ENCODE measurements around the gene TTBK2.

The TTBK2 gene

DNA sequence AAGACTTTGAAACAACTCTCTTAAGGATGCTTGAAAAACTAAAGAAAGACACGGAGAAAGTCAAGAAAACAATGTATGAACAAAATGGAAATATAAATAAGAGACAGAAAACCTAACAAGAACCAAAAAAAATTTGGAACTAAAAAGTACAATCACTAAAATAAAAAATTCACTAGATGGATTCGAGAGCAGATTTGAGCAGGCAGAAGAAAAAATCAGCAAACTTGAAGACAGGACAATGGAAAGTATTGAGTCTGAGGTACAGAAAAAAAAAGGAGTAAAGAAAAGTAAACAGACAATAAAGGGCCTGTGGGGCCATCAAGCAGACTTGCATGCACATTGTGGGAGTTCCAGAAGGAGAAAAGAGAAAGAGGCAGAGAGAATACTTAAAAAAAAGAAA, 170.3 kb downstream of the TTBK2 start:
- DNase-seq: no peak

DNA sequence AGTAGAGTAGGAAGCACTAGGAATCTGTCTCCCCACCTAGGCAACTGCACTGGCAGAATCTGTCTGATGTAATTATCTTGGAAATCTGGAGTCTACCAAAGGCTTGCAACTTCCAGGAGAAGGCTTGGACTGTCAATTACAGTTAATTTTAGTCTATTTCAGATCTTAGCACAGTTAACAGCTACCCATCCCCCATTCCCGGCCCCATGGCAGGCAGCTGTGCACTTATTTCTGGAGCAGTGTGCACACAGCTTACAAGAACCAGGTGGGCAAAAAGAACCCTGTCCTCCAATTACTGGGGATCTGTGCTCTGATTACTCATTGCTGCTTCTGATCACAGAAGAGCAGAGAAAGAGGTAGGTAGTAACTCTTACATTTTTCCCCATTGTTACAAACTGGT, 171.3 kb downstream of the TTBK2 start:
- DNase-seq: no peak

DNA sequence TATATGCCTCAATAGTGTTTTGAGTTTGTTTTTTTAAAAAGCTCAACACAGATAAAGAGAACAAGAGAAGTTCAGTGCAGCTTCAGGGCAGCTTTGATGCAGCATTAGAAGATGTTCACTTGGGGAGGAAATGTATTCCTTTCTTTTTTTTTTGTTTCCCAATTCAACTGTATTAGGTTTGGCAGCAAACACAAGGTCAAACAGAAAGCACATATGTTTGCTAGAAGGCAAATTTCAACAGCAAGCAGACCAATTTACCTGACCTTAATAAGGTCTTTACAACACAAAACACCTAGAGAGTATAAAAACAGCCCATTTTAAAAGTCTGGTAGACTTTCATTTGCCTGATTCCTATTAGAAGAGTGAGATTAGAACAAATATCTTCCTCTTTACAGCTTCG, 176.4 kb downstream of the TTBK2 start:
- no peak for DNase-seq

DNA sequence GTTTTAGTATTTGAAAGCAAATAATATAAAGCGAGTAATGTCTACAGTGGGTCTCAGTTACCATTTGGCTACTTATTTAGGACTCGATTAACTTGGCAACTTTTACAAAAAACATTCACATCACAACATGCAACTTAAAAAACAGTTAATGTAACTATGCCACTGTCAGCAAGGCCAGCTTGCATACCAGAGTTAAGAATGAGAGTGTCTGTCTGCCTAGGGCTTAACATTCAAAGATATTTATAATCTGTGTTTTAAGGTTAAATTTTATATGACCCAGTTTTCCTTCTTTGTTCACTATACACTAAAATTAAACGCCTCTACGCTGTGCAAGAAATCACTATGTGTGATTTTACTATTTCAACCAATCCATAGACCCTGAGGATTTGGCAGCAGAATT, 178.4 kb downstream of the TTBK2 start:
- no peak for DNase-seq

DNA sequence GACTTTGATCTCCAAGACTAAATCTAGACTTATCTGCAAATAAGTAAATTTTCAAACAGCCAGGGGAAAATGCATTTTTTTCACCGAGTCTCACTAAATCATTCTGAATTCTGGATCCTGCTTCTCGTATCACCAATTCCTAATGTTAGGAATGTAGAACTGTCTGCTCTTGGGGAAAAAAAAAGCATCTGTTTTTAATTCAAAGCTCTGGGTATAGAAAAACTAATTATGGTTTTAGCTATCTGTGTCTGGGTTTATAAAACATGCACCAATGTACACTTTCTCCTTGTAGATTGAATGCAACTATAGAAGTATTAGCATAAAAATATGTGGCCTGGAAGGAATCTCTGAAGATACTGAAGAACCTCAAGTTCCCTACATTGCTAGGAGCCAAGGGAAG, 178.9 kb downstream of the TTBK2 start:
- no peak for DNase-seq

DNA sequence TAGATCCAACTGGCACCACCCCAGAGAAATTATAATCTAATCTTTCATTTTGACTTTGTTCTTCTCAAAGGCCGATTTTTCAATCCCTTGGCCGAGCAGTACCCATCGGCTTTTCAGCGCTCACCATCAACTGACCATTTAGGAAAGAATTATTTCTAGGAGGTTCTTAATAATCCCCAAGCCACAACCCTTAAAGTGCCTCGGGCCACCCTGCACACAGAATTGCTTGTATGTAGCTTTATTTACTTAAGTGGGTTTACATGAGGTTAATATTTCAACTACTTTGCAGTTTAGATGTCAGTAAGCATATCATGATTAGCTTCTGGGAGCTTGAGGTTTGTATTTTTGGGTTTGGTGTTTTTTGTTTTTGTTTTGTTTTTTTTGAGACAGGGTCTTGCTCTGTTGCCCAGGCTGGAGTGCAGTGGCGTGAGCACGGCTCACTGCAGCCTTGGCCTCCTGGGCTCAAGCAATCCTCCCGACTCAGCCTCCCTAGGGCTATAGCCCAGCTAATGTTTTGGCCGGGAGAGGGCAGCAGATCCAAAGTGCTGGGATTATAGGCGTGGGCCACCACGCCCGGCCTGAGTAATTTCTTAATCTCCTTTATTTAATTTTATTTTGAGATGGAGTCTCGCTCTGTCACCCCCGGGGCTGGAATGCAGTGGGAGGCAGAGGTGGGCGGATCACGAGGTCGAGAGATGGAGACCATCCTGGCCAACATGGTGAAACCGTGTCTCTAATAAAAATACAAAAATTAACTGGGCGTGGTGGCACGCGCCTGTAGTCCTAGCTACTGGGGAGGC, 182.8 kb downstream of the TTBK2 start:
- no peak for DNase-seq

DNA sequence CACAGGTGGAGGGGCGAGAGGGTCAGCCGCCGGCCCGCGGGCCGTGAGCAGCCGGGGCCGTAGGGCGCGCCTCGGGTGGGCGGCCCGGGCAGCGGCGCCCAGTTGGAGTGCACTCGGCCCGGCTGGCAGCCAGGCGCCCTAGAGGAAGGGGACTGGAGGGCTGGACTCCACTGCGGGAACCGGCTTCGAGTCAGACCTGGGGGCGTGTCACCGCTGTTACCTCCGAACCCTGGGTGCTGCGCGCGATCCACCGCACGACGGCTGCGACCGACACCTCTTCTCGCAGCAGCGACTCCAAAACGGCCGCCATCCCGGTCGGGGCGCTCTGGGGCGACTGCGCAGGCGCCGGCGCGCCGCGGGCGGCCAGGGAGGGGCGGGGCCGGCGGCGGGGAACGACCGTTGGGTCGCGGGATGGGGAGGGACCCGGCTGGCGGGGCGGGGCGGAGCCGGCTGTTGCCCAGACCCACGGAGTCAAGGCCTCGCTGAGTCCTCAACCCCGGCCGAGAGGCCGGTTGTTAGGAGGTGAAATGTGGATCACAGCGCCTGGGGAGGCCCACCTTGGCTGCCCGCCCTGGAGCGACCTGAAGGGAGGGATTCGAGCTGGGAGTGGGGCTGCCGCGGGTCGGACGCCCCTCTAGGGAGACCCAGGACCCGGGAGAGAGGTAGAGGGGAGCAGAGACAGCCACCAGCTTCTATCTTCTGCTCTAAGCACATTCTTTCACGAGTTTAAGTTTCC, 183.6 kb downstream of the TTBK2 start, which contains the start of gene CDAN1:
Gene CDAN1 (minus strand): TSS at position 336 of the 736 bp plus-strand sequence. CDS start 26 bp downstream, at position 310.
- DNase-seq: peak; percentile 78 to 88

DNA sequence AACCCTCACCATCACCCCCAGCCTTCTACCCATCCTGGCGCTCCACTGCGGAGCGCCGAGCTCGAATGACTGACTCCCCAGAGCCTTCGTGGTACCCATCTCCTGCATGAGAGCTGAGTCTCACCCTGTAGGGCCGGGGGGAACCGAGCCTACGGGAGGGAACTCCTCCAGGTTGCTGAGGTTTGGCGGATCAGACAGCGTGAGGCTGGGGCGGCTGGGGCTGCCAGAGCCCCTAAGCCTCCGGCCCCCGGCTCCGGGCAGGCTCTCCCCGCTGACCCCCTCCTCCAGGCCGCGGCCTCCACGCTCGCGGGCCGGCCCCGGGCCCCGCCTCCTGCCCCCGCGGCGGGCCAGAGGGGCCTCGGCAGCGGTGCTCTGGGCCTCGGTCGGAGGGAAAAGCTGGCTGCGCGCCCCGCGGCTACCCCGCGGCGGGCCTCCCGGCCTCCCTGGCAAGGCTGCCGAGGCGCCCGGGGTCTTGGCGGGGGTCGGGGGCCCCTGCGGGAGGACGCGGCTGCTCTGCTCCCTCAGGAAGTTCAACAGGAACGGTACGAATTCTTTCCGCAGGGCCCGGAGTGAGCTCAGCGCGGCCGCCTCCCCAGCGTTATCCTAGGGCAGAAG, 184.3 kb downstream of the TTBK2 start:
- DNase-seq: no peak

DNA sequence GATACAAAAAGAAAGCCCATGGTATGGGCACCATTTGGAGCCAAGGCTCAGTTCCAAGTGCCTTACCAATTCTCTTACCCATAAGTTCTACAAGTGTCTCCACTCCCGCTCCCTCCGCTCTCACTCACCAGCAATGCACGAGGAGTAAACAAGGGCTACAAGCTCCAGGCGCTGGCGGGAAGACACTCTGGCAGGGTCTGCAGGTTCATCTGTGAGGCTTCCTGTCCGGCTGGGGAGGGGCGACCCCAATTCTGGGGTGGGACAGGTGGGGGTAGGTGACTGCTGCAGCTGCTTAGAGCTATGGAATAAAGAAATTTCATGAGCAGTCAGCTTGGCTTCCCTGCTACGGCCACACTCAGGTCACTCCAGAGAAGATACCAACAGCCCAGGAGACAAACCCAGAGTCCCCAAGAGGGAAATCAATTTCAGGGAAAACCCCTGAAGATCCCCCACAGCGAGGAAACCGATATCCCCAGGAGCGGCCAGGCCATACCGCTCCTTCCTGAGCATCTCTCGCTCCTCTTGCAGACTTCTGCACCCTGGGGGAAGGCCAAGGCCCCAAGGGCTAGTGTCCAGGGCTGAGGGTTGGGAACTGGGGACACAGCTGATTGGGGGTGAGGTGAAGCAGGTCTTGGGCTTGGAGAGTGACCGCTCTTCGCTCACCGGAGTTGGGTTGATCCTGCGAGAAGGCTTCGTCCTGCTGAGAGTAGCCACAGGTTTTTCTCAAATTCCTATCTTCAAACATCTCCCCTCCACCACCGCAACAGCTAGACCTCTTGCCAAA, 185.0 kb downstream of the TTBK2 start:
- DNase-seq: no peak

DNA sequence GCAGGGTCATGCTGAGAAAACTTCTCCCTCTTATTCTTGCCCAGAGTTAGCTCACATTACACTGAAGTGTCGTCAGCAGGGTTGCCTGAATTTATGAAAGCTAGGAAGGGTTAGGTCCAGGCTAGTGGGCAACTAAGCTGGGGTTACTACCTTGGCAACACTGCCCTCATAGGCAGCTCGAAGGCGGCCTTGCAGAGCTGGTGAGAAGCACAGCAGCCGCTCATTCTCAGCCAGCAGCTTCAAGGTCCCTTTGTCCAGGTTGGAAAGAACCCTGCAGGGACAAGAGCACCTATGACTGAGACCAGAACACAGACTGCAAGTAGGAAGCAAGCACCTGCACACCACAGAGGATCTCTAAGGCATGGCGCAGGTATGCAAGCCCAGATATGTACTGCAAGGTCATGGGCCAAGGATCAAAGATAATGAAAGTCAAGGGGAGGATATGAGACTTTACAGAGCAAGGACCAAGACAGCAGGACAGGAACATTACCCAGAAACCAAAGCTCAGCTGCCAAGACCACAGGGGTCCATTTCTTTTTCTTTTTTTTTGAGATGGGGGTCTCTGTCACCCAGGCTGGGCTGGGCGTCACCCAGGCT, 186.4 kb downstream of the TTBK2 start:
- no peak for DNase-seq

DNA sequence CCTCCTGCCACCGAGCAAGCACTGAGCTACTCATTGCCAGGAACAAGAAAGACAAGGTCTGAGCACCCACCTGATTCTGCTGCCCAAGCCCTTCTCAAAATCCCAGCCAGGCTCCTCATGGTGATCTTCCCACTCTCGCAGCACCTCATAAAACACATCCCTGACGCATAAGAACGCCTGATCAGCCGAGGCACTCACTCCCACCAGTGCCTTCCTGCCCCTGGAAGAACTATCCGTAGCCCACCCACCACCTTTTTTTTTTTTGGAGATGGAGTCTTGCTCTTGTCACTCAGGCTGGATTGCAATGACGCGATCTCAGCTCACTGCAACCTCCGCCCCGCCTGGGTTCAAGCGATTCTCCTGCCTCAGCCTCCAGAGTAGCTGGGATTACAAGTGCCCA, 187.6 kb downstream of the TTBK2 start:
- DNase-seq: no peak

DNA sequence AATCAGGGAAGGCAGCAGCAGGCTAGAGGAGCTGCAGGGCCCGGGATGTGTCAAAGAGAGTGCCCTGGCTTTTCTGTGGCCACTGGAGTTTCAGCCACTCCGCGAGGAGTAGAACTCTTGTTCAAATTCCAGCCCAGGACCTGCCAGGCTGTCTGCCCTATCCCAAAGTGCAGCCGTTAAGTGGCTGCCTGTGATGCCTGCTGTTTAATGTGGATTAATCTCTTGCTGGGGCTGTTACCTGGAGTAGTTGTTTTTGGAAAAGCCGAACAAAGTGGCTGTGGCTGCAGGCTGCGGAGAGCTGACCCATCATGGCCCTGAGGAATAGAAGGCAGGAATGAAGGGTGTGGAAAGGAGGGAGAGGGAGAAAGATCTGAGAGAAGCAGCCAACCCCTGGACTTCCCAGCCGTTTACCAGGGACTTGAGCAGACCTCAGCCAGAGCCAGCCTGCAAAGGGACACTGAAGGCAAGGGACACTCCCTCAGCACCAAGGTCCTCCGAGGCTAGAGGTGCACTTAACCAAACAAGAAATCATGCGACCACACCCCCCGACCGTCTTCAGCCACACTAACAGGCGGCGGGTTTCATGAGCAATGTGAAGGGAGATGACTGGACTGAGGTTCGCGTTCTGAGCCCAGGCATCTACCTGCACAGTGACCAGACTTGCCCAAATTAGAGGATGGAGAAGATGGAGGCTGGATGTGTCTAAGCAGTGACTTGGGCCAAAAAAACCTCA, 188.3 kb downstream of the TTBK2 start:
- DNase-seq: no peak

DNA sequence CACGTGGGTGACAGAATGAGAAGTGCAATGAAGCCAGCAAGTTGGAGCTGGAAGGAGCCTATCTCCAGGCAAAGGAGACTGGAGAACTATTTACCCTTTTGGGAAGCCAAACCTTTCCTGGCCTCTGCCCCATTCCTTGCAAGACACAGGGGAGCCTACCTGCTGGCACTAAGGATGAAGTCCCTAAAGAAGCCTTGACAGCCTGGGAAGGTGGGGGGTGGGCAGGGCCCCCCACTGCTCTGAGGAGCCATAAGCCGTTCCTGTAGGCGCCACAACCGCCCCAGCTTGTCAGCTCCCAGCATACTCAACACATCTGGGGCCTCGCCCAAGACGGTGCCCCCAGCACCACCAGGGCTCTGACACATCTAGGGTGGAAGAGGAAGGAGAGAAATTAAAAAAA, 189.1 kb downstream of the TTBK2 start:
- no peak for DNase-seq

DNA sequence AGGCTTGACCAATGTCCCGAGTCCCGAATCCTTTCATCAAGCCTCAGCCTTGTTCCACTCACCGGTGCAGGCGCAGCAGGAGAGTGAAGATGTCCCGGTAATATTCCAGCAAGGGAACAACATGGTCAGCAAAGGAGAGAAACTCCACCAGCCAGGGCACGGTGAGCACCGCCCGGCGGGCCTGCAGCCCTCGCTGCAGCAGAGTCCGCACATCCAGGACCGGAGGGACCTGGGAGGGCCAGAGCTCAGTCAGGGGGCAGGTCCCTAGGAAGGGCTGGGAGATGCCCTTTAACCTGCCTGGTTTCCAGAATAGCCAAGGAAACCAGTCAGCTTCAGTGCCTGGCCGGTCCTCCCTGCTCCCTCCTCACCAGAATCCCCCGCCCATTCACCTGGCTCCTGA, 190.0 kb downstream of the TTBK2 start:
- no peak for DNase-seq

DNA sequence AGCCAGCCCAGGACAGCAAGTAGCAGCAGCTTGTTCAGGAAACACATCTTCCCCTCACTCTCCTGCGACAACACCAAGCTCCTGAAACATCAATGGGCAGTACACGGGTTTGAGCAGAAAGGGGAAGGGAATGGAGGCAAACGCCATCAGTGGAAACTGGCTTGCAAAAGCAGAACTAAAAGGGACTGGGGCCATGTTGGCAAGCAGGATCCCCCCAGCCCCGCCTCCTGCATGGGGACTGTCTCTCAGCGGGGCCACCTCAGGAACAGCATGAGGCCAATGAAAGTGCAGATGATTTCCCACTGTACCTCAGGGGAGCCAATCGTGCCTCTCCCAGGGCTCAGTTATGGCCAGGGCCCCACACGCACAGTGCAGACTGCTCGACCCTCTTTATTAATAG, 190.4 kb downstream of the TTBK2 start:
- no peak for DNase-seq

DNA sequence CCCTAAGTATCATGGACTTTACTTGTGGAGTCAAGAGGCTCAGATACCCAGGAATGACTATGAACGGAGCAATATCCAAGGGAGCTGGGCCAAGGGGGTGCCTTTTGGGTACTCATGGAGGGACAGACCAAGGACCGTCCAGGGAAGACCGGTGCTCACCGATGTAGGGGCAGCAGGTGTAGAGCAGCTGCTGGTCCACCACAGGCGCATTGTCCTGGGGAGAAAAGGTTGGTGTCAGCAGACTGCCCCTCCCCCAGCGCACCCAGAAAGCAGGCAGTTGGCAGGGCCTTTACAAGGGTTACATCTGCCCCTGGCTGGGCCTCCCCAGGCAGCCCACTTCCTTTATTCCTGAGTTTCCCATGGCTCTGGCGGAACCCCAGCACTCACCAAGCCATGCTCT, 191.2 kb downstream of the TTBK2 start:
- no peak for DNase-seq

DNA sequence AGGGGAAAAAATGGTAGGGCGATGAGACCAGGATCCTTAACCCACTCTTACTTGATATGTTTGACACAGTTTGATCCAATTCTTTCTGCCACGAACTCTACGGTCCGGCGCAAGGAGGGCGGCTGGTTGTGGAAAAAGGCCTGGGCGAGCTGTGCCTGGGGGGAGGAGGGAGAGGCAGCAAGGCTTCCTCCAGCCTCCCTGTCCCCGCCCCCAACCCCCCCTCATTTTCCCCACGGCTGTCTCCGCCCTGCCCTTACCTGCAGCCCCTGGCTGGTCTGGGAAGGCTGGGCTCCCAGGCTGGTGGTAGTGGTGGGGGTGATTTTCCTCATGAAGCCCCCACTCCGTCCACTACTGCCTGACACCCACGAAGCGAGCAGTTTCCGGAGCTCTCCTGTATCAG, 191.6 kb downstream of the TTBK2 start:
- DNase-seq: no peak

DNA sequence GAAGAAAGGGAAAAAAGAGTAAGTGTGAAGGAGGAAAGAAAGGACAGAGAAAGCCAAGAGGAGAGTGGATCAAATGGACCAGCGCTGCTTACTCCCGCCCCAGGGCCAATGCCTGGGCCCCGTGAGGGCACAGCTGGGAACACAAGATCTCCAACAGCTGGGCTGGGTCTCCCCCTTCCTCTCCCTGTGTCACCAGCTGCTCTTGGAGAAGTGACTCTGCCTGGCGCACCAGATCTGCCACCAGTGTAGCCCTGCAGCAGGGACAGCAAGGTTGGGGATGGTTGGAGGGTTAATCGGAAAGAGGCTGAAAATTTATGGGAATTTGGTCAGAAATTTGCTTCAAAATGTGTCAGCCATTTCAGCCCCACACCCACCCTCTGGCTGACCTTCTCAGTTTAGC, 192.0 kb downstream of the TTBK2 start:
- DNase-seq: no peak

DNA sequence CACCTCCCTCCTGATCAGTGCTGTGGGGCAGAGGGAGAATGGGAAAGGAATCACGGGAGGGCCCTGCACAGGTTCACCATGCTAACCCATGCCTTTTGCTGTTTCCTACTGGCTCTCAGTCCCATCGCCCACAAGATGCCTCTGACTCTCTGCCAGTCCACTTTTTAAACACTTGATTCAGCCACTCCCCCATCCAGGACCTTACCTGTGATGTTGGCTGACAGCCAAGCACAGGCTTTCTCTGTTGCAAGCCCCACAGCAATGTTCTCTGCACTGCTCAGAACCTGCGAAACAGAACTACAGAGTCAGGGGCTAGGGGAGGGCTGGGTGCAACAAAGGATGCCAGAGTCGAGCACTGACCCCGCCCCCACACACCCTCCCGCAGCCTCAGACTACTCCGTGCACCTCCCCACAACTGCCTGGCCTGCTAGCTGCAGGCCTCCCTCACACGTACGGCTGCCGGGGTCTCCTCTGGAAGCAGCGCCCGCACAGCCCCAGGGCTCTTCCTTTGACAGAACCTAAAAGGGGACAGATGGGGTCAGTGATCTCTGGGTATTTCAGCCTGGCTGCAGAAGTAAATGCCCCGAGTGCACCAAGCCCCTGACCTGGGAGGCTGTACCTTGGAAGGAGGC, 192.7 kb downstream of the TTBK2 start:
- no peak for DNase-seq

DNA sequence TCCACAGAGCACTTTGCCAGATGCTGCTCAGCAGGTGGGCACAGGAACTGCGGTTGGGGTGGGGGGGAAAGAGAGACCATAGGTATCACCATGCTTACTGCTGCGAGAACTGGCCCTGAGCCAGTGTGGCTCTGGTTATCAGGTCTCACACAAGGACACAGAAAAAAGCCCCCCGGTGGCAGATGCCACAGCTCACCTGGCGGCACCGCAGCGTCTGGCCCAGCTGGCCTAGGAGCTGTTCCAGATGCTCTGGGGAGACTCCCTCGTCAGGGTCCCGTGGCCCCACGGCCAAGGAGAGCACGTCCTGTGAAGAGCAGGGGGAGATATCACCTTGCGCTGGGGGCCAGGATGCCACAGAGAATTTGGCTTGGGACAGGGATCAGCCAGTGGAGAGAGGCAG, 194.5 kb downstream of the TTBK2 start:
- DNase-seq: no peak

DNA sequence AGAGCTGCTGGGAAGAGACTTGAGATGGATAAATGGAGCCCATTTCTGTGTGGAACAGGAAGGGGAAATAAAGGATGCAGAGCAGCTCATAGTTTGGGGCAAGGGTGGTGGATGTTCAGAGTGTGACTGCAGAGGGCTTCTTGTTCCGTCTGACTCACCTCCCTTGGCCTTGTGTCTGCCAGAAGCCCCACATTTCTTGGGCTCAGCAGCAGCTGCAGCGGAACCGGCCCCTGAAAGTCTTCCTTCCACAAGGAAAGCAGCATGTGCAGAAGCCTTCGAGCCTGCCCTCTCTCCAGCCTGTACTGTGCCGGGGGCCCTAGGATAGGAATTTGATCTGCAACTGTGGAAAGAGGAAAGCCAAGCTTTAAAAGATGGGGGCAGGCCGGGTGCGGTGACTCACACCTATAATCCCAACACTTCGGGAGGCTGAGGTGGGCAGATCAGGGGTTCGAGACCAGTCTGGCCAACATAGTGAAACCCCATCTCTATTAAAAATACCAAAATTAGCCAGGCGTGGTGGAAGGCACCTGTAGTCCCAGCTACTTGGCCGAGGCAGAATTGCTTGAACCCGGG, 195.2 kb downstream of the TTBK2 start:
- DNase-seq: no peak
